ENCODE data around the gene C8G.

C8G gene

GRCh38 chr9:136920734-136921231 lies 24.3 kb upstream of the C8G start:
- DNase-seq = no peak

- DNase-seq = no peak
Measured at GRCh38 chr9:136921307-136921706, 23.7 kb upstream of the C8G start.

- DNase-seq = no peak
Measured at GRCh38 chr9:136921718-136922117, 23.3 kb upstream of the C8G start.

- DNase-seq = no peak
Measured at GRCh38 chr9:136922540-136922939, 22.5 kb upstream of the C8G start.

- DNase-seq = no peak
Measured at GRCh38 chr9:136923881-136924280, 21.2 kb upstream of the C8G start.

- no peak for DNase-seq
Measured at GRCh38 chr9:136925414-136926153, 19.5 kb upstream of the C8G start.

GRCh38 chr9:136926154-136926704 lies 18.8 kb upstream of the C8G start:
- DNase-seq = no peak

GRCh38 chr9:136926749-136927148 lies 18.3 kb upstream of the C8G start:
- no peak for DNase-seq

- no peak for DNase-seq
Measured at GRCh38 chr9:136927343-136928271, 17.4 kb upstream of the C8G start.

- DNase-seq = no peak
Measured at GRCh38 chr9:136928591-136928990, 16.5 kb upstream of the C8G start.

- DNase-seq = no peak
Measured at GRCh38 chr9:136930014-136930413, 15.0 kb upstream of the C8G start.

- DNase-seq = no peak
Measured at GRCh38 chr9:136931611-136932130, 13.4 kb upstream of the C8G start.

- DNase-seq = no peak
Measured at GRCh38 chr9:136934277-136934676, 10.8 kb upstream of the C8G start.

- DNase-seq = no peak
Measured at GRCh38 chr9:136935651-136936050, 9.4 kb upstream of the C8G start.

- DNase-seq = no peak
Measured at GRCh38 chr9:136936645-136937170, 8.3 kb upstream of the C8G start.

- DNase-seq = no peak
Measured at GRCh38 chr9:136937186-136938001, 7.6 kb upstream of the C8G start.

GRCh38 chr9:136939431-136939995 lies 5.5 kb upstream of the C8G start:
- DNase-seq = no peak

- DNase-seq = no peak
Measured at GRCh38 chr9:136939996-136940525, 5.0 kb upstream of the C8G start.

- no peak for DNase-seq
Measured at GRCh38 chr9:136940526-136941230, 4.4 kb upstream of the C8G start.

- no peak for DNase-seq
Measured at GRCh38 chr9:136941231-136942111, 3.6 kb upstream of the C8G start.
